HepG2 (cell line): ENCODE results near the gene BCL2L1. TPM values are rescaled to one million over a fixed set of nuclear protein-coding genes. Genes with fewer than 3 reads are reported as not detected.
A peak's percentile ranks its signal among the peaks of the same experiment; 100 is the strongest.

Source experiments
- DNMT1 ChIP-seq: sonication (generic); formaldehyde crosslinking; IDR thresholded peaks from 2 replicates; pipeline ENCODE4 v1.5.1; 2020; ENCODE audit warnings: mild to moderate bottlenecking, missing genetic modification reagents
- HIVEP1 ChIP-seq: sonication (generic); formaldehyde crosslinking; IDR thresholded peaks from 2 replicates; pipeline ENCODE4 v1.4.0; 2020; ENCODE audit warnings: mild to moderate bottlenecking, missing genetic modification reagents
- IRX3 ChIP-seq: sonication (generic); formaldehyde crosslinking; IDR thresholded peaks from 2 replicates; pipeline ENCODE4 v1.8.1; 2023; ENCODE audit warnings: mild to moderate bottlenecking, low read depth, missing genetic modification reagents, borderline replicate concordance
- MIER3 ChIP-seq: IDR thresholded peaks from 2 replicates; pipeline ENCODE4 v1.6.1; 2016; ENCODE audit warnings: missing compliant biosample characterization, borderline replicate concordance
- NR2C2 ChIP-seq: sonication (generic); formaldehyde crosslinking; IDR thresholded peaks from 2 replicates; pipeline ENCODE4 v1.4.0; 2020; ENCODE audit warnings: missing genetic modification reagents, mild to moderate bottlenecking, moderate library complexity, borderline replicate concordance
- NR2F6 ChIP-seq, 2 experiments: IDR thresholded peaks; 2 replicates each; pipeline ENCODE4 v1.6.1; 2016; ENCODE audit warnings: antibody characterized with exemption in 1 of 2, mild to moderate bottlenecking in 1 of 2
- POGZ ChIP-seq: sonication (generic); formaldehyde crosslinking; IDR thresholded peaks from 2 replicates; pipeline ENCODE4 v1.4.0; 2020; ENCODE audit warnings: mild to moderate bottlenecking, missing genetic modification reagents
- POLR2A ChIP-seq, 2 experiments: IDR thresholded peaks; 2 replicates each; pipeline ENCODE4 v1.6.1; 2011; ENCODE audit warnings: low read depth in 2 of 2, low read length in 2 of 2, mild to moderate bottlenecking in 1 of 2, moderate library complexity in 1 of 2; ENCODE audit not compliant: insufficient read depth in 1 of 2
- TBL1XR1 ChIP-seq: fragments of 150-350 bp; IDR thresholded peaks from 2 replicates; pipeline ENCODE4 v1.6.1; 2014; ENCODE audit warnings: borderline replicate concordance, low read length; ENCODE audit not compliant: partially characterized antibody
- XBP1 ChIP-seq: sonication (generic); formaldehyde crosslinking; IDR thresholded peaks from 2 replicates; pipeline ENCODE4 v1.5.0; 2020; ENCODE audit warnings: missing genetic modification reagents
- ZNF292 ChIP-seq: sonication (generic); formaldehyde crosslinking; IDR thresholded peaks from 2 replicates; pipeline ENCODE4 v1.8.1; 2022; ENCODE audit warnings: mild to moderate bottlenecking, low read depth, missing genetic modification reagents, borderline replicate concordance
- ZNF652 ChIP-seq: IDR thresholded peaks from 2 replicates; pipeline ENCODE4 v1.6.1; 2016; ENCODE audit warnings: low read depth, borderline replicate concordance
- ZNF761 ChIP-seq: sonication (generic); formaldehyde crosslinking; conservative IDR thresholded peaks from 2 replicates; pipeline ENCODE4 v1.4.0; 2020; ENCODE audit warnings: mild to moderate bottlenecking, missing genetic modification reagents
- ZNF883 ChIP-seq: sonication (generic); formaldehyde crosslinking; IDR thresholded peaks from 2 replicates; pipeline ENCODE4 v1.5.1; 2020; ENCODE audit warnings: mild to moderate bottlenecking, missing genetic modification reagents; ENCODE audit errors: not compliant biosample characterization
- polyA plus RNA-seq, 8 experiments: library from polyadenylated mRNA; depleted of rRNA in 3 of 8; stranded (reverse) in 7 of 8; unstranded in 1 of 8; fragments of >200 nt; fragmentation: Illumina TruSeq in 4 of 8; extraction: Trizol in 4 of 8; gene quantifications; 2 replicates each; pipeline versions ENCODE4 v1.2.1 to v1.2.3, GENCODE V29; 2011 to 2016; ENCODE audit warnings: low read depth in 4 of 8, missing spikeins in 1 of 8, mixed read lengths in 1 of 8; ENCODE audit not compliant: insufficient read depth in 1 of 8
- total RNA-seq, 5 experiments: library from RNA; depleted of rRNA; stranded (reverse); fragments of >200 nt; fragmentation: Illumina TruSeq; extraction: Trizol; gene quantifications; 2 replicates each; pipeline ENCODE4 v1.2.3, GENCODE V29; 2016; ENCODE audit warnings: low read depth in 1 of 5
- TF ChIP-seq, protein P1 (sequence below): sonication (generic); formaldehyde crosslinking; conservative IDR thresholded peaks from 2 replicates; pipeline ENCODE4 v1.8.0; 2022; ENCODE audit warnings: low read depth, missing genetic modification reagents
- TF ChIP-seq, protein P2 (sequence below): fragments of 450-650 bp; IDR thresholded peaks from 2 replicates; pipeline ENCODE4 v1.6.1; 2017
- TF ChIP-seq, protein P3 (sequence below): sonication (generic); formaldehyde crosslinking; IDR thresholded peaks from 2 replicates; pipeline ENCODE4 v1.5.1; 2020; ENCODE audit warnings: missing genetic modification reagents, mild to moderate bottlenecking, borderline replicate concordance
- TF ChIP-seq, protein P4 (sequence below): fragments of 450-650 bp; IDR thresholded peaks from 2 replicates; pipeline ENCODE4 v1.6.1; 2017; ENCODE audit warnings: mild to moderate bottlenecking
- TF ChIP-seq, protein P5 (sequence below): sonication (generic); formaldehyde crosslinking; IDR thresholded peaks from 2 replicates; pipeline ENCODE4 v1.4.0; 2020; ENCODE audit warnings: low read depth, mild to moderate bottlenecking, missing genetic modification reagents

BCL2L1 gene
- total and polyA plus RNA-seq, 2 of the 13 experiments (the other 11 are each of a cell fraction or from before 2014, with no cell fraction given): 164 to 258 TPM

DNA sequence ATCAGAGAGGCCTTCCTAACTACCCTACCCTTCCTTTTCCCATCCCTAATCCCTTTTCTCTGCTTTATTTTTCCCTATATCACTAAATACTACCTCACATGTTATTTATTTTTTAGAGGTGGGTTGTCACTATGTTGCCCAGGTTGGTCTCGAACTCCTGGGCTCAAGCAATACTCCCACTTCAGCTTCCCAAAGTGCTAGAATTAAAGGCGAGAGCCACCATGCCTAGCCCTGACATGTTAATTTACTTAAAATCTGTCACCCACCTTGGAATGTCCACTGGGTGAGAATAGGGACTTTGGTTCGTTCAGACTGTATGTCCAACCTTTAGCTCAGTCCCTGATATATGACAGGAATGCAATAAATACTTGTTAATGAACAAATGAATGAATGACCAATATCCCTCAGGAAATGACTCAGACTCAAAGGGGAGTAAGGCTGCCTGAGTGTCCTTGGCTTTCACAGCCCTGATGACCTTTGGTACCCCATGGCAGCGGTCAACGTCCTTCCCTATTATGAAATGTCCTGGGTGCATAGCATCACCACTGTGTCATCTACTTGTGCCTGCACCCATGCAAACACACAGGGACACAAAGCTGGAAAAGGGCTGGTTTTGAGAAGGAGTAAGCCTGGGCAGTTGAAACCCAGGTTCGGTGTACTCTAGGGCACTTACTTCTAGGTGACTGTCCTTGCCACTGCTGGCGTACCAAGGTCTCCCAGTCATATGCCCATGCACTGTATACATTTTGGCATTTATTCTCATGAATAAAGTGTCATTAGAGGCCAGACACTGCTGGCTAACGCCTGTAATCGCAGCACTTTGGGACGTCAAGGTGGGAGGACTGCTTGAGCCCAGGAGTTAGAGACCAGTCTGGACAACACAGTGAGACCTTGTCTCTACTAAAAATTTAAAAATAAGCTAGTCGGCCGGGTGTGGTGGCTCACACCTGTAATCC lies 26.5 kb downstream of the BCL2L1 start (continued):
- peak; percentile 75; the same call in 1 of the 2 replicates for TF ChIP-seq ZNF292 (CRISPR knock-in tag)
- peak; percentile 91 for TF ChIP-seq POGZ
- TF ChIP-seq TBL1XR1: peak; percentile 100
- TF ChIP-seq NR2C2 (CRISPR knock-in tag): peak; percentile 94
- TF ChIP-seq, protein P1, sequence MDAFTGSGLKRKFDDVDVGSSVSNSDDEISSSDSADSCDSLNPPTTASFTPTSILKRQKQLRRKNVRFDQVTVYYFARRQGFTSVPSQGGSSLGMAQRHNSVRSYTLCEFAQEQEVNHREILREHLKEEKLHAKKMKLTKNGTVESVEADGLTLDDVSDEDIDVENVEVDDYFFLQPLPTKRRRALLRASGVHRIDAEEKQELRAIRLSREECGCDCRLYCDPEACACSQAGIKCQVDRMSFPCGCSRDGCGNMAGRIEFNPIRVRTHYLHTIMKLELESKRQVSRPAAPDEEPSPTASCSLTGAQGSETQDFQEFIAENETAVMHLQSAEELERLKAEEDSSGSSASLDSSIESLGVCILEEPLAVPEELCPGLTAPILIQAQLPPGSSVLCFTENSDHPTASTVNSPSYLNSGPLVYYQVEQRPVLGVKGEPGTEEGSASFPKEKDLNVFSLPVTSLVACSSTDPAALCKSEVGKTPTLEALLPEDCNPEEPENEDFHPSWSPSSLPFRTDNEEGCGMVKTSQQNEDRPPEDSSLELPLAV: no peak
- TF ChIP-seq HIVEP1 (CRISPR knock-in tag): peak; percentile 92
- TF ChIP-seq, protein P2, sequence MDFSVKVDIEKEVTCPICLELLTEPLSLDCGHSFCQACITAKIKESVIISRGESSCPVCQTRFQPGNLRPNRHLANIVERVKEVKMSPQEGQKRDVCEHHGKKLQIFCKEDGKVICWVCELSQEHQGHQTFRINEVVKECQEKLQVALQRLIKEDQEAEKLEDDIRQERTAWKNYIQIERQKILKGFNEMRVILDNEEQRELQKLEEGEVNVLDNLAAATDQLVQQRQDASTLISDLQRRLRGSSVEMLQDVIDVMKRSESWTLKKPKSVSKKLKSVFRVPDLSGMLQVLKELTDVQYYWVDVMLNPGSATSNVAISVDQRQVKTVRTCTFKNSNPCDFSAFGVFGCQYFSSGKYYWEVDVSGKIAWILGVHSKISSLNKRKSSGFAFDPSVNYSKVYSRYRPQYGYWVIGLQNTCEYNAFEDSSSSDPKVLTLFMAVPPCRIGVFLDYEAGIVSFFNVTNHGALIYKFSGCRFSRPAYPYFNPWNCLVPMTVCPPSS: no peak
- peak; percentile 99 for TF ChIP-seq NR2F6 (IDR thresholded peaks at IDR 0.05)
- TF ChIP-seq NR2F6 (CRISPR knock-in tag; IDR thresholded peaks at IDR 0.05): peak; percentile 100
- TF ChIP-seq, protein P3, sequence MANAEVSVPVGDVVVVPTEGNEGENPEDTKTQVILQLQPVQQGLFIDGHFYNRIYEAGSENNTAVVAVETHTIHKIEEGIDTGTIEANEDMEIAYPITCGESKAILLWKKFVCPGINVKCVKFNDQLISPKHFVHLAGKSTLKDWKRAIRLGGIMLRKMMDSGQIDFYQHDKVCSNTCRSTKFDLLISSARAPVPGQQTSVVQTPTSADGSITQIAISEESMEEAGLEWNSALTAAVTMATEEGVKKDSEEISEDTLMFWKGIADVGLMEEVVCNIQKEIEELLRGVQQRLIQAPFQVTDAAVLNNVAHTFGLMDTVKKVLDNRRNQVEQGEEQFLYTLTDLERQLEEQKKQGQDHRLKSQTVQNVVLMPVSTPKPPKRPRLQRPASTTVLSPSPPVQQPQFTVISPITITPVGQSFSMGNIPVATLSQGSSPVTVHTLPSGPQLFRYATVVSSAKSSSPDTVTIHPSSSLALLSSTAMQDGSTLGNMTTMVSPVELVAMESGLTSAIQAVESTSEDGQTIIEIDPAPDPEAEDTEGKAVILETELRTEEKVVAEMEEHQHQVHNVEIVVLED (CRISPR knock-in tag): peak; percentile 65; the same call in 1 of the 2 replicates
- TF ChIP-seq IRX3 (CRISPR knock-in tag): no peak
- TF ChIP-seq ZNF652 (CRISPR knock-in tag): peak; percentile 76; the same call in 1 of the 2 replicates
- TF ChIP-seq XBP1: no peak; the same call in 1 of the 2 replicates
- TF ChIP-seq DNMT1 (CRISPR knock-in tag): peak; percentile 97
- peak; percentile 54 to 80; a peak in 3 of 4 replicates for TF ChIP-seq POLR2A (IDR thresholded peaks at IDR 0.05; ENCODE audit: insufficient read depth in 1 of 2, low read depth in 2 of 2, low read length in 2 of 2)
- TF ChIP-seq, protein P4, sequence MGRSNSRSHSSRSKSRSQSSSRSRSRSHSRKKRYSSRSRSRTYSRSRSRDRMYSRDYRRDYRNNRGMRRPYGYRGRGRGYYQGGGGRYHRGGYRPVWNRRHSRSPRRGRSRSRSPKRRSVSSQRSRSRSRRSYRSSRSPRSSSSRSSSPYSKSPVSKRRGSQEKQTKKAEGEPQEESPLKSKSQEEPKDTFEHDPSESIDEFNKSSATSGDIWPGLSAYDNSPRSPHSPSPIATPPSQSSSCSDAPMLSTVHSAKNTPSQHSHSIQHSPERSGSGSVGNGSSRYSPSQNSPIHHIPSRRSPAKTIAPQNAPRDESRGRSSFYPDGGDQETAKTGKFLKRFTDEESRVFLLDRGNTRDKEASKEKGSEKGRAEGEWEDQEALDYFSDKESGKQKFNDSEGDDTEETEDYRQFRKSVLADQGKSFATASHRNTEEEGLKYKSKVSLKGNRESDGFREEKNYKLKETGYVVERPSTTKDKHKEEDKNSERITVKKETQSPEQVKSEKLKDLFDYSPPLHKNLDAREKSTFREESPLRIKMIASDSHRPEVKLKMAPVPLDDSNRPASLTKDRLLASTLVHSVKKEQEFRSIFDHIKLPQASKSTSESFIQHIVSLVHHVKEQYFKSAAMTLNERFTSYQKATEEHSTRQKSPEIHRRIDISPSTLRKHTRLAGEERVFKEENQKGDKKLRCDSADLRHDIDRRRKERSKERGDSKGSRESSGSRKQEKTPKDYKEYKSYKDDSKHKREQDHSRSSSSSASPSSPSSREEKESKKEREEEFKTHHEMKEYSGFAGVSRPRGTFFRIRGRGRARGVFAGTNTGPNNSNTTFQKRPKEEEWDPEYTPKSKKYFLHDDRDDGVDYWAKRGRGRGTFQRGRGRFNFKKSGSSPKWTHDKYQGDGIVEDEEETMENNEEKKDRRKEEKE: no peak
- TF ChIP-seq MIER3 (CRISPR knock-in tag): peak; percentile 100
- TF ChIP-seq, protein P5, sequence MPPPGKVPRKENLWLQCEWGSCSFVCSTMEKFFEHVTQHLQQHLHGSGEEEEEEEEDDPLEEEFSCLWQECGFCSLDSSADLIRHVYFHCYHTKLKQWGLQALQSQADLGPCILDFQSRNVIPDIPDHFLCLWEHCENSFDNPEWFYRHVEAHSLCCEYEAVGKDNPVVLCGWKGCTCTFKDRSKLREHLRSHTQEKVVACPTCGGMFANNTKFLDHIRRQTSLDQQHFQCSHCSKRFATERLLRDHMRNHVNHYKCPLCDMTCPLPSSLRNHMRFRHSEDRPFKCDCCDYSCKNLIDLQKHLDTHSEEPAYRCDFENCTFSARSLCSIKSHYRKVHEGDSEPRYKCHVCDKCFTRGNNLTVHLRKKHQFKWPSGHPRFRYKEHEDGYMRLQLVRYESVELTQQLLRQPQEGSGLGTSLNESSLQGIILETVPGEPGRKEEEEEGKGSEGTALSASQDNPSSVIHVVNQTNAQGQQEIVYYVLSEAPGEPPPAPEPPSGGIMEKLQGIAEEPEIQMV: peak; percentile 90
- TF ChIP-seq ZNF883 (CRISPR knock-in tag): peak; percentile 37
- TF ChIP-seq ZNF761 (CRISPR knock-in tag): no peak; the same call in 1 of the 2 replicates
